Frontal cortex (tissue), 4 donors: ENCODE results near the gene ANKRD50. TPM values are rescaled to one million over a fixed set of nuclear protein-coding genes. Genes with fewer than 3 reads are reported as not detected.
A peak's percentile ranks its signal among the peaks of the same experiment; 100 is the strongest.

ENCODE experiments used
- DNase-seq, 2 donors: peaks; one replicate each; pipeline ENCODE4 v3.0.0; 2012; ENCODE audit warnings: low spot score in 2 of 2
- FAIRE-seq: peaks from 2 replicates; lab custom pipeline; 2012; peaks lifted over from hg19 to GRCh38; lab: Jason Lieb, UNC
- total RNA-seq: library from RNA; depleted of rRNA; stranded (reverse); fragments of >200 nt; gene quantifications from one replicate; pipeline ENCODE4 v1.2.3, GENCODE V29; 2014
- donor health status: control.
- donor health status: control.
- donor health status: control.

Gene ANKRD50
- total RNA-seq, 1 donor from 2014 or later: 84.8 TPM

- peak; percentile 35 to 47 for DNase-seq
- no peak for FAIRE-seq
Measured at GRCh38 chr4:124711471-124712371, 811 bp downstream of the ANKRD50 start.

DNA sequence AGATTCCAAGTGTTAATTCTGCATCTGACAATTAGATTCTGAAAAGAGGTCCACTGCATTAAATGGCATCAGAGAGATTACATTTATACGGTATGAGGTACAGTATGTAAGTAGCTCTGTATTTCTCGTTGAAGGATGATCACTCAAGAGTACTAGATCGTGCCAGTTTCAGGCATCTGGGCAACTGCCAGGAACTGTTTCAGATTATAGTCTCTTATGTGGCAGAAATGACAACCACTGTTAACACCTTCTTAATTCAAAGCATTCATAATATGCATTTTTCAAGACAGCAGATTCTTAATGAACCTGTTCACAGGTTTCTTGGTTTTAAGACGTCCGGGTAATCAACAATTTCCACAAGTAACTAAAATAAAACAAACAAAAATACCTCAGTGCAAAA lies 1.6 kb downstream of the ANKRD50 start:
- FAIRE-seq: no peak
- no peak for DNase-seq

DNA sequence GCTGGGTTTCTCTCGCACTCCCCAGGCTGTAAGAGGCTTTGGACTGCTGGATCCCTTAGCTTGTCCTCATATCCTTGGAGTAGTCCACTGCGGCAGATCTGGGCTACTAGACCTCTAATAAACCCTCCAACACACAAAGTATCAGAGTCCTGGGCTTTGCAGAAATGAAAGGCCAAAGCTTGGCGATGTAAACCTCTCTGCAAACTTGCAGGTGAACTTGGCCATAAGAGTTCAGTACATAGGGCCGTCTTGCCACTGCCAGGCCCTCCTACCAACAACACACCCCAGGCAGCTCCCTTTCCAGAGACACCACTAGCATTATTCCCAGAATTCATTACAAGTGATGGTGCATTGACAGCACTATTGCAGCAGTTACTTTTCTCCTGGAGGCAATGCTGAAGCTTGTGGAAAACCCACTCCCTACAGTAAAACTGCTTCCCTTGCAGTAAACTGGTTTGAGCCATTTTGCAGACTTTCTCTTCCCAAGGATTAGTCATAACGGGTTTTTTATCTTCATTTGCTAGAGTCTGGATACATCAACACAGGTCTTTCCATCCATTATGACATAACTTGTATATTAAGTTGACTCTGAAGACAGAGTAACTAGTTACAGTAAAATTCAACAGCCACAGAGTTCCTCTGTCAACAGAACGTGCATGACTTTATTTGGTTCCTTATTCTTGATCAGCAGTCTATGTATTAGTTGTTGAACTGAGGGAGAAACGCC lies 2.4 kb downstream of the ANKRD50 start:
- FAIRE-seq (no peak), DNase-seq (no peak)

DNA sequence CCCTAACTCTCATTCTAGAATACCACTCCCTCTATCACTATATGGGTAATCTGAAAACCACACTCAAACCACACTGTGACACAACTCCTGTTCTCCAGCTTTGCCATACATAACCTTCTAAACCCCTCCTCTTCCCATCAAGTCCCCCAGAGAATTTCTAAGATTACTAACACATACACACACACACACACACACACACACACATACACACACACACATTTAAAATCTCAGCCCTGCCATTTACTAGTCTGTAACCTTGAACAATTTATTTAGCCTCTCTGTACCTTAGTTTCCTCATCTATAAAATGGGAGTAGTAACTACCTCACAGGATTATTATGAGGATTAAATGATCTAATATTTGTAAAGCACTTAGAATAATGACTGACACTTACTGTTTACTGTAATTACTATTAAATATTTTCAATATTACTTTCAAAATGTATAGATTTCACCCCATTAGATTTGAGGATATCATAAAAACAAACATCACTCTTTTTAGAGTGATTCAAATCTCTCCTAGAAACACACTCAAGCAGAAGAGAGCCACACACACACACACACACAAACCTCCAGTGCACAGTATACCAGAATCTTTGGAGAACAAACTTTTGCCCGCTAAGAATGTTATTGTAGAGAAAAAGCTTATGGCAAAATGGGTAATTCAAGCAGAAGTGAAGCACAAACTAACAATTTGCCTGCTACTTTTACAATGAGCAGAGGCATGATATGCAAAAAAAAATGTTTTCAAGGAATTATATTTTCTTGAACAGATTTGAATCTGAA lies 3.8 kb downstream of the ANKRD50 start:
- no peak for FAIRE-seq
- DNase-seq: no peak

- FAIRE-seq (no peak), DNase-seq (no peak)
Measured at GRCh38 chr4:124705393-124705792, 7.1 kb downstream of the ANKRD50 start.

DNA sequence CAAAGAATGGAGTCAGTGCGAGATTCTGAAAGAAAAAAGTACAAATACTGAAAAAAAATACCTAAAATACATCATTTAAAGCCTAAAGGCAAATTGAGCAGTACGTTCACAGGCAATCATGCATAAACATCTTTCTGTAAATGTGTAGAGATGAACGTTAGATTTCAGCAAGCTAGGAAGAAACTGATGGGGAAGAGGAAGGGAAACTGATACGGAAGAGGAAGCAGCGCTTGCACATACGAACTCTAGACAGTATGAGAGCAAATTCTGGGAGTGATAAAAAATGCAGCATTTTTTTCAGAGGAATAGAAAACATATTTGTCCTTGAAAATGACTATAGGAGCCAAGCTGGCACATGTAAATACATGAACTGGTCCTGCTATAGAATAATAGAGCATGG lies 9.4 kb downstream of the ANKRD50 start:
- FAIRE-seq (no peak), DNase-seq (no peak)

- DNase-seq (no peak), FAIRE-seq (no peak)
Measured at GRCh38 chr4:124697441-124697840, 15.1 kb downstream of the ANKRD50 start.

DNA sequence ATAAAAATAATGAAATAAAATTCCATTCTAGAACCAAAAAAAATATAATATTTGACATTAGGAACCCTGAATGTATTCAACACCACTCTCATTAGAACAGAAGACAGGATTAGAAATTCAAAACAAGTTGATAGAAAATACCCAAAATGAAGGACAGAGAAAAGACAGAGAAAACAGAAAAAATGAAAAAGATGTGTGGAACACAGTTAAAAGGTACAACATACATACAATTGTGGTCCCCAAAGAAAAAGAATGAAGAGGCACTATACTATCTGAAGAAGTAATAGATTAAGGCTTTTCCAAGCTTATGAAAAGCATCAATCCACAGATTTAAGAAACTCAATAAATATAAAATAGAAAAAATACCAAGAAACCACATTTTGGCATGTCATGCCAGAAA lies 16.4 kb downstream of the ANKRD50 start:
- no peak for DNase-seq
- no peak for FAIRE-seq

DNA sequence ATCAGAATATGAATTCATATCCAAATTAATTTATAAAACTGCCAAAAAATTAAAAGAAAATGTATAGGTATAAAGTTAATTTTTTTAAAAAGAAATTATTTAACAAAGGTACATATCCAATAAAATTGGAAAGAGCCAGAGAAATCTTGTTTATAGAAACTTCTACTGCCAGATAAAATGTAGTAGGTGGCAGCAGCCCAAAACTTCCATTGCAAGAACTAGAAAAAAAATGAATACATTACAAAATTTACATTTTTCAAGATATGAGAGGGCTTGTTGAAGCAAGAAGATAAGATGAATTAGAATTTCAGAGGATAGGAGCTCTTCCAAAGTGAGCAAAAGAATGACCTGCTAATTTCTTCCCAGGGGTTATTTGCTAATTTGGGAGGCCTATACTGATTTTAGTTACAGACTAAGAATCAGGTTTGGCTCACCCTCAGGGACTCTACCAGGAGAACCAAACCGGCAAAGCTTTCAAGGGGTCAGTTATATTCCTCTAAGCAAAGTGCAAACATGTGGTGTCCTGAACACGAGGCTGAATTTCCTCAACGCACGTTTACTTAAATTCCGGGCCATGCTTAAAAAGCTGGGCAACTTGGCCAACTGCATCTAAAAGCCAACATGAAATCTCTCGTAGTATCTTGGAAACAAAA lies 17.5 kb downstream of the ANKRD50 start:
- DNase-seq (no peak), FAIRE-seq (no peak)

- DNase-seq (no peak), FAIRE-seq (no peak)
Measured at GRCh38 chr4:124694306-124694705, 18.2 kb downstream of the ANKRD50 start.

DNA sequence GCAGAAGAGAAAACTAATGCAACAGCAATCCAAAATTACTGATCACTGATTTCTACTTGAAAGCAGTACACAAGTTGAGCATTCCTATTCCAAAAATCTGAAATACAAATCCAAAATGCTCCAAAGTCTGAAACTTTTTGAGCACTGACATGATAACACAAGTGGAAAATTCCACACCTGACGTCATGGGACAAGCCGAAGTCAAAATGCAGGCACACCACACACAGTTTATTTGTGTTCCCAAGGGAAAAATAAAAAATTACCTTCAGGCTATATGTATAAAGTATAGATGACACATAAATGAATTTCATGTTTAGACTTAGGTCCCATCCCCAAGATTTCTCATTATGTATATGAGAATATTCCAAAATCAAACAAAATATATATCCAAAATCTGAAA lies 20.7 kb downstream of the ANKRD50 start:
- DNase-seq: no peak
- FAIRE-seq: no peak

- DNase-seq: no peak
- no peak for FAIRE-seq
Measured at GRCh38 chr4:124686279-124686678, 26.3 kb downstream of the ANKRD50 start.

- FAIRE-seq (no peak), DNase-seq (no peak)
Measured at GRCh38 chr4:124685851-124686250, 26.7 kb downstream of the ANKRD50 start.

DNA sequence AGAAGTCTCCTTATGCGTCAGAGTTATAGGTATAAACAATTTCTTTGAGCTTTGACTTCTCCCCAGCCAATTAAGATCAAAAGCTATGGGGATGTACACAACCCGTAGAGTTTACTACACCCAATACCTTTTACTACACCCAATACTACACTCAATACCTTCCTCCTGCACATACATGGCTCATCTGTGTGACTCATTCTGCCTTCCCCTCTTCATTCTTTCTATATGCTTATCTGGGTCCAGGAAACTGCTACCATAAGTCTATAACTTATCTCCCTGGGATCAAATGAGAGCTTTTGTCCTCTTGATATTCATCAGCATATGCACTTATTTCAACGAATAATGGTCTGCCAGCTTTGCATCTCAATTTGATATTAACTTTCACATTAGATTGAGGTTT lies 28.2 kb downstream of the ANKRD50 start:
- FAIRE-seq: no peak
- no peak for DNase-seq

DNA sequence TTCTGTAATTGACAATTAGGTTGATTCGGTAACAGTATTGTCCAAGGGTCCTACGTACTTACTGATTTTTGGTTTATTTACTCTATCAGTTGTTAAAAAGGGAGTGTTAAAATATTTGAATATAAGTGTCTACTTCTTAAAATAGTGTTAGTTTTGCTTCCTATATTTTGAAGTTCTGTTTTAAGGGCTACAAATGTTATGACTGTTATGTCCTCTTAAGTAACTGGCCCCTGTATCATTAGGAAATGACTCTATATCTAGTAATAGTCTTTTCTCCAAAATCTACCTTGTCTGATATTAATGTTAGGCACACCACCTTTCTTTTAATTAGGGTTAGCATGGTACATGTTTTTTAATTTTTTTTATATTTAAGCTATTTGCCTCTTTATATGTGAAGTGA lies 30.1 kb downstream of the ANKRD50 start:
- no peak for FAIRE-seq
- DNase-seq: no peak

DNA sequence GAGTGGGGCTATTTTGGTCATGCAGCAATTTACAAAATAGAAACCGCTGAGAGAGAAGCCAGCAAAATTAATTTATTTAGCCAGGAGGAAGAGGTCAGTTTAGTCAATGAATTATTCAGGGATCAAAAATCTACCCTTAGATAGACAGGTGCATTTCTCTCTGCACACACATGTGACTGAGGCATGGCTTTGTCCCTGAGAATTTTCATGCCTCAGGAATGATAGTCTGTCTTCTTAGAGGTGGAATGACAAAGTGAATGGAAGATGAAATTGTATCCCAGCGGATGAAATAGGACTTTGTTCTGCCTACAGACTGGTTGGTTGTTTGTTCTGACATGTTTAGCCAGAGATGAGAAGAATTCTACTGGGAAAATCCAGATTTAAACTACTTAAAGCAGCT lies 46.0 kb downstream of the ANKRD50 start:
- FAIRE-seq (no peak), DNase-seq (no peak)

DNA sequence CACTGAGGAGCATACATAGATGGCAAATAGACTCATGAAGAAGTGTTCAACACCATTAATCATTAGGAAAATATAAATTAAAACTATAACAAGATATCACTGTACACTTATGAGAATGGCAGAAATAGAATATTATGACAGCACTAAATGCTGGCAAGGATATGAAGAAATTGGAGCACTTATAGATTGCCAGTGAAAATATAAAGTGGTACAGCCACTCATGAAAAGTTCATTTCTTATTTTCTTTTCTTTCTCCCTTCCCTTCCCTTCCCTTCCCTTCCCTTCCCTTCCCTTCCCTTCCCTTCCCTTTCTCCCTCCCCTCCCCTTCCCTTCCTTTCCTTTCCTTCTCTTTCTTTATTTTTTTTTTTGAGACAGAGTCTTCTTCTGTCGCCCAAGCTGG lies 53.7 kb downstream of the ANKRD50 start:
- no peak for DNase-seq
- FAIRE-seq: no peak

GRCh38 chr4:124650614-124651013 lies 61.9 kb downstream of the ANKRD50 start:
- no peak for DNase-seq
- FAIRE-seq: no peak

- FAIRE-seq: no peak
- DNase-seq: no peak
Measured at GRCh38 chr4:124647599-124647998, 64.9 kb downstream of the ANKRD50 start.

DNA sequence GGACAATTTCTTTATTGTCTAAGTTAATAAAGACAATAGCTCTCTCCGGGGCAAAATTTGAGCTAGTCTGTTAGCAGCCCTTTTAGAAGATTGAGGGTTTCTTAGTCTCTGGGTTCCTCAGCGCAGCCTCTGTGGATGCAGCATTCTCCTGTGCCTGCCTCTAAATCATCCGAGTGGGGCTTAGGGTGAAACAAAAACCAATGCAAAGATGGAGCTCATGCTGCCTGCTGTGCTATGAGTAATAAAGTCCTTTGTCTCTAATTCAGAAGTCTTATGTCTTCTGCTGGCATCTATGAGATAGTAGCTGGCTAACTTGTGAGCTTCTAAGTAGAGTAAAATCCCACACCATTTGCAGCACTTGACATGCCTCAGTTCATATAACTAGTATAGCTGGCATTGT lies 67.9 kb downstream of the ANKRD50 start:
- DNase-seq (no peak), FAIRE-seq (no peak)
